Measurements from ENCODE around the gene SELENOO.

The SELENOO gene

GRCh38 chr22:50201191-50202129 lies 649 bp downstream of the SELENOO start:
- peak in 1 of 3 donors; percentile 63 for DNase-seq

- no peak for DNase-seq
These were observed 1.4 kb downstream of the SELENOO start for GRCh38 chr22:50202130-50202666.

- no peak for DNase-seq
These were observed 2.5 kb downstream of the SELENOO start for GRCh38 chr22:50203288-50203687.

GRCh38 chr22:50204571-50204970 lies 3.8 kb downstream of the SELENOO start:
- peak; percentile 45 to 72 (median 68) for DNase-seq

GRCh38 chr22:50204998-50205397 lies 4.2 kb downstream of the SELENOO start:
- peak in 1 of 3 donors; percentile 30 for DNase-seq

- DNase-seq, result no peak
These were observed 5.2 kb downstream of the SELENOO start for GRCh38 chr22:50205781-50206569.

GRCh38 chr22:50206599-50206998 lies 5.8 kb downstream of the SELENOO start:
- DNase-seq, result peak in 2 of 3 donors; percentile 40 to 63

GRCh38 chr22:50207383-50208140 lies 6.8 kb downstream of the SELENOO start:
- no peak for DNase-seq

GRCh38 chr22:50208430-50208938 lies 7.7 kb downstream of the SELENOO start:
- DNase-seq, result no peak

- DNase-seq, result no peak
These were observed 8.4 kb downstream of the SELENOO start for GRCh38 chr22:50208939-50209892.

- peak; percentile 77 to 85 (median 84) for DNase-seq
These were observed 9.1 kb downstream of the SELENOO start for GRCh38 chr22:50209893-50210292.

GRCh38 chr22:50210378-50211139 lies 9.7 kb downstream of the SELENOO start:
- DNase-seq, result no peak

- no peak for DNase-seq
These were observed 10.3 kb downstream of the SELENOO start for GRCh38 chr22:50211147-50211546.

- no peak for DNase-seq
These were observed 12.5 kb downstream of the SELENOO start for GRCh38 chr22:50213263-50213662.

GRCh38 chr22:50215297-50216054 lies 14.7 kb downstream of the SELENOO start:
- no peak for DNase-seq

- DNase-seq, result no peak
These were observed 15.4 kb downstream of the SELENOO start for GRCh38 chr22:50216055-50216683.

GRCh38 chr22:50216684-50217520 lies 16.1 kb downstream of the SELENOO start:
- no peak for DNase-seq

GRCh38 chr22:50217543-50218152 lies 16.8 kb downstream of the SELENOO start:
- DNase-seq, result no peak
